GM21390 (cell line): ENCODE measurements around the gene GPA33.

Experiments used
- ATAC-seq: cut with Tn5 transposase; IDR thresholded peaks from one replicate; pipeline ENCODE4 v1.9.1; 2021; ENCODE audit not compliant: unreplicated experiment

Gene GPA33

DNA sequence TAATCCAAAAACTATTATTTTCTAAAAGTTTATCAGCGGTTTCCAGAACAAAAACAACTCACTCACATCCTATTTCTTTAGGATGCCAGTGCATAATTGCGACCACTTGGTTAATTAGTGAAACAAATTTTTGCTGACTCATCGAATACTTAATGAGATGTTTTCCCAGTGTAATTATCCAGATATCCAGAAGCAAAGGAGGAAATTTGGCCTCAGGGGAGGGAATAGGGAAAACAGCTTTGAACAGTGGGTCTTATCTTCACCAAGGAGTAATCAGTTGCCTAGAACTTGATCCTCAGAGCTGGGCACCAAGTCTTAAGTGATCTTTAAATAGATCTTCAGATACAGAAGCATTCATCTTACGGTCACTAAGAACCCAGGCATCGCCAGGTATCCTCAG lies 28.0 kb upstream of the GPA33 start:
- no peak for ATAC-seq

DNA sequence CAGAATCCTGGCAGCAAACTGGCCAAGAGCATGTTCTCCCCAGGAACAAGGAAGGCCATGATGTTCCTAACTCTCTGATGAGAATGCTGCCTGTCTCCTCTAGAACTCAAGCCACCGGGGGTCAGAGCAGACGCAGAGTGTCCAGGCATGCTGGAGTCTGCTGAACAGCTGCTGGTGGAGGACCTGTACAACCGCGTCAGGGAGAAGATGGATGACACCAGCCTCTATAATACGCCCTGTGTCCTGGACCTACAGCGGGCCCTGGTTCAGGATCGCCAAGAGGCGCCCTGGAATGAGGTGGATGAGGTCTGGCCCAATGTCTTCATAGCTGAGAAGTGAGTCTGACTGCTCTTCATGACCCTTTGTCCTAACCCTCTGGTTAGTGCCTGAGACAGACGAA lies 27.0 kb upstream of the GPA33 start:
- no peak for ATAC-seq

DNA sequence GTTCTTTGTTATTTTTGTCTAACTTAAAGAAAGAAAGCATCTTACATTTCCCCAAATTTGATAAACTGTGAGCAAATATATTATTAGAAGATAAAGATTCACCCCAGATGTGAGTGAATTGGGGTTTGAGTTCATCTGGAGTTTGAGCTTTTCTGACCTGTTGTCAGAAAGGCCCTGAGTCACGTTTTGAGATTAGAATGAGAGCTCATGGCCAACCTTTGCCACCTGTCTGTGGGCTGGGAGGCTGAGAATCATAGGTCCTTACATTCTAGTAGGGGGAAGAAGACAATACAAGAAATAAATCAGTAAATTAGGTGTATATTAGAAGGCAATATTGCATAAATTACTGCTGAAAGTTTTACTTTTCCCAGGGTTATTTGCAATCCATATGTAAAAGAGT lies 26.0 kb upstream of the GPA33 start:
- ATAC-seq, result no peak

DNA sequence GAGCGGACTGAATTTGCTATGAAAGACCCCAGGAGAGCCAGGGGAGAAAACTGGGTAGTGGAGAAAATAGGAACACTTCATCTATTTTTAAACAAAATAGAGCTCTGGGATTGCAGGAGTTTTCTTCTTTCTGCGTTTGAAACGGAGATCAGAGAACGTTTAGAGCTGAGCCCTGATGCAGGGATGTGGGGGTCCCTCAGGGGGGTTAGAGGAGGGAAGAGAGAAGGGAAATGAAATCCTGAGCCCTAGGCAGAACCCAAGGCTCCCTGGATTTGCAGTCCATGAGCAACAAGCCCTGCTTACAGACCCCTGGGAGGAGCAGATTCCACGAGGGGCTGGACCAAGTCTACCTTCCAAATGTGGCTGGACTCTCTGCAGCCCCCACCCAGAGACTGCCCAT lies 25.5 kb upstream of the GPA33 start:
- no peak for ATAC-seq

DNA sequence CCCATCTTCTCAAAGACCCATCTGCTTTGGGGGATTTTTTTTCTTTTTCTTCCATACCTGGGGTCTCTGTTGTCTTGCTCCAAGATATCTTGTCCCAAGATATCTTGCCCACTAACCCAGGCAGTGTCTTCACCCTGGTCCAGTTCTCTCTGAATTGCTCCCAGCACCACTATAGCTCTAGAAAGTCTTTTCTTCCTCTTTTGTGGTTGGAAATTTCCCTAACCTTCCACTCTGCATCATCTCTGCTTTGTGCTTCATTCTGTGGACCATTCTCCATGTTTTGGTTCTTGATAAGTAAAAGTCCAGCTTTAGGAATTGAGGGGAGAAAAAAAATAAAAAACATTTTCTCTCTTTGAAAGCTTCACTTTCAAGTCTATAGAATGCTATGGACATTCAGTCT lies 24.5 kb upstream of the GPA33 start:
- ATAC-seq, result no peak

DNA sequence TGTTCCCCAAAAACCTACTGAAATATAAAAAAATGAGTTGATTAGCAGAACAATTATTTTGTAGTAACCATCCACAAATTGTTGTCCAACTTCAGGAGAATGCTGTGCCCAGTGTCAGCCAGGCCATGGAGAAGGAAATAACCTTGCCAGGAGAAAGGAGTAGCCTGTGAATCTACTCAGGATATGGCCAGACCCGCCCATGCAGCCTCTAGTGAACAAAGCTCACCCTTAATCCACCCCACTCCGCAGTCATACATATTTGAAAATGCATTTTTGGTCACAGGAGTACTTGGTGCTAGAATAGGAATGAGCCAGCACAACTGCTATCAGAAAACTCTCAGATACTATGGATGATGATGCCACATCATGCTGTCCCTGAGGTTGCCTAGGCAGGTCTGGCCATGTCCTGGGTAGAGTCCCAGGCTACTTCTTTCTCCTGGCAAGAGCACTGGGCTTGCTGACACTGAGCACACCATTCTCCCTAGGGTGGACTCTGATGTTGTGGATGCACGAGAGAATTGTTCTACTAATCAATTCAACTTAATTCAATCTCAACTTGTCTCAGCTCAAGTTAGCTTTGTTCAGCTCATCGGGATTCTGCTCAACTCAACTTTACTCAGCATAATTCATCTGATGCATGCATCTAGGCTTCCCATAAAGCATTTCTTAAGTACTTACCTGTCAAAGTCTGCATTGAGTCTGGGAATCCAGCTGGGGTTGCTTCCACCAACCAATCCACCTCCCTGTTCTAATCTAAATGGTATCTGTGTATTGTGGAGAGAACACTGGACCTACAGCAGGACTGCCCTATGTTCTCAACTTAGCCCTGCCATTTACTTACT lies 21.9 kb upstream of the GPA33 start:
- ATAC-seq, result no peak

DNA sequence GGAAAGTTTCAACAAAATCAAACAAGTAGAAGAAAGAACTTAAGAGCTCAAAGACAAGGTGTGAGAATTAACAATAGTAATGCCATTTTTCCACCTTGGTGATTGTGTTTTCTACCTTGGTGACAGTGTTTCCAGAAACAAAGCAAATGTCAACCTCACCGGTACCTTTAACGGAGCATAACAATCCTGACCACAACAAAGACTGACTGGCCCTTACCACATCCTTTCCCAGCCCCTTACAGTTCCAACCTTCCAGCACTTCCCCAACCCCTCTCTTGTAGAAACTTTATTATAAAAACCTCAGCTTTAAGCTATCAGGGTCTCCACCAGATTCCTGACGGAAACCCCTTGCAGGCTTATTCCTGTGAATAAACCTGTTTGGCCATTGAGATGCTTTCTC lies 20.4 kb upstream of the GPA33 start:
- peak; percentile 54 for ATAC-seq

DNA sequence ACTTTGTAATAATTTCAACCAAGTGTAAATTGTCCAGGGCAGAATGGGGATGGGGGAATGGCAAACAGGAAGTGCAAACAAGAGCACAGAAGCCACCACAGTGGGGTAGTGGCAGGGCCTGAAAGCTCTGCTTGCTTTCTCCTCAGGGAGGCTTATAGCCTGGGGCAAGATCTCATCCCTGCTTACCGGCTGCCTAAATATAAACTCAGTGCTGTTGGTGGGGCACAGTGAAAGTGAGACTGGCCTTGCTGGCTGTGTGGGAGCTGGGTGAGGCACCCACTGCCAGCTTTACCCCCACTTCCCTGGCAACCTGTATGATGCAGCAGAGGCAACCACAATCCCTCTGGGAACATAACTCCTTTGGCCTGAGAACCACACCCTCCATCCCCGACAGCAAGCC lies 18.9 kb upstream of the GPA33 start:
- ATAC-seq, result no peak

DNA sequence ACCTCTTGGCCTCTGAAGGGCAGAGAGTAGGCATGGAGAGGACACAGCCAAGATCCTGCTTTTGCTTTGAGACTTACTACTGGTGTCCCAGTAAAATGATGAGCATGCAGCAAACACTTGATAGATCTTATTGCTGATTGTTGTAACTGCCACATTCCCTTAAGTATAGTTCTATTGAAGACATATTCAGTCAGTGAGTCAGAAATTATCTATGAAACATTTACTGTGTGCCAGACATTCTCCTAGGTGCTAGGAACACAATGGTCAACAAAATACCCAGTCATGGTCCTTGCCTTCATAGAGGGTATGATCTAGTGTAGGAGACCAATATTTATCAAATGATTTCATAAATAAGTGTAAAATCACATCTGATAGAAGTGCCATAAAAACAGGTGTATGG lies 17.3 kb upstream of the GPA33 start:
- ATAC-seq, result no peak

DNA sequence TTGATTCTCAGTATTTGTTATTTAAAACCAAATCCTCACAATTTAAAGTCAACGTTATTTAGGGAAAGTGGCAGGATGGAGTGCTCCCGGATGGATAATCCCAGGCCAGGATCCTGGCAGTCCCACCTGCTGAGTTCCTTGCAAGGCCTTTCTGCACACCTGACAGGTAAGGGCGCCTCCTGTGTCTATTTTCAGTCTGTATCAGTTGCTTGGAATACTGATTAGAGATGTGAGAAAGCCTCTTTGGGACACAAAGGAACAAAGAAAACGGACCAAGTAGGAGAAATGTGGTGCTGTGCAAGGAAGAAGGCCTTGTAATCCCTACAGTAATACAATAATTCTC lies 15.9 kb upstream of the GPA33 start:
- no peak for ATAC-seq

DNA sequence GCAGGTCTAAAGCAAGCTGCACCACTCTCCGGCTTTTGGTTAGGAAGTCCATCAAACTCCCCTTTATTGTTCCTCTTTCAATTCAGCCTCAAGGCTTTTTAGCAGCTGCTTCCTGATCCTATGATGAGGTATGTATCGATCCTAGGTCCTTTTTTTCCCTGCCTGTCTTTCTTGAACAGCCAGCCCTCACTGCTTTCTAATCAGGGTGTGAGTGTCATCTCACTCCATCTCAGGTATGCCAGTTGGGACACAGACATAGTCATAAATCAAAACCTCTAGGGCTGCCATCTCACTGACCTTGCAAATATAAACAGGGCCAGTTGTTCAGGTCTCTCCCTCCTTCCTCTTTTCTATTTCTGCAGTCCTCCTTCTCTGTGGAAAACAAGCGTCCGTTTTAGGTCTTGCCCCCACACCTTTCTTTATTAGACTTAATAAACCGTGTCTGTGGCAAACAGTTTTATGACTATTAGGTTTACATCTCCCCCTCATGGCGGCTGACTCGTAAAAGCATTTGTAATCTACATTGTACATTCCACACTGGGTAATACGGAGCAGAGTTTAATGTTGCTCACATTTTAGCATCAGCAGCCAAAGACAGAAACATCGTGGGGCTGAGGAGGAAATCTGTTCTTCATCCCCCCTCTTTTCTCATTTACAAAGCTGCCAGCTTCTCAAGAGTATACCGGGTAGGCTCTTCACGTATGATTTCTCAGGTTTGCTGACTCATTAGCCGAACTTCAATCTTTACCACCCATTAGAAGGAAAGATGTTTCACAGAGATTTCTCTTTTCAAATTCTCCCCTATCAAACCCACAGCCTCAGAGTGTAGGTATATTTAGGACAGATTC lies 15.3 kb upstream of the GPA33 start:
- no peak for ATAC-seq

DNA sequence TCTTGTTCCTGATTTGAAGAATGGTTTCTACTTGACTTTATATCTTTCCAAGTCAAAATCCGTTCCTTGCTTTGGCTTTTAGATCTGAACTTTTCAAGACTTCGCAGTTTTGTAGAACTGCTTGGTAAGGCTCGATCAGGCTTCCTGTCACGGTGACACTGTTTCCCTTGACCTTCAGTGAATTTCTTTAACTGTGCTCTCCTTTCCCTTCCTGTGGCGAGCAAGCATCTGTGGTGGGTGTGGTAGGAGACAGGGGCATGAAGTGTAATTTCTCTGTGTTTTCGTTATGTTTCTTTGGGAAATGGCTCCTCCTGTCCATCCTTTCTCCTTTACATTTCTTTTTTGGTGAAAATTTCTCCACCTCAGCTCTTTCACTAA lies 14.1 kb upstream of the GPA33 start:
- no peak for ATAC-seq

DNA sequence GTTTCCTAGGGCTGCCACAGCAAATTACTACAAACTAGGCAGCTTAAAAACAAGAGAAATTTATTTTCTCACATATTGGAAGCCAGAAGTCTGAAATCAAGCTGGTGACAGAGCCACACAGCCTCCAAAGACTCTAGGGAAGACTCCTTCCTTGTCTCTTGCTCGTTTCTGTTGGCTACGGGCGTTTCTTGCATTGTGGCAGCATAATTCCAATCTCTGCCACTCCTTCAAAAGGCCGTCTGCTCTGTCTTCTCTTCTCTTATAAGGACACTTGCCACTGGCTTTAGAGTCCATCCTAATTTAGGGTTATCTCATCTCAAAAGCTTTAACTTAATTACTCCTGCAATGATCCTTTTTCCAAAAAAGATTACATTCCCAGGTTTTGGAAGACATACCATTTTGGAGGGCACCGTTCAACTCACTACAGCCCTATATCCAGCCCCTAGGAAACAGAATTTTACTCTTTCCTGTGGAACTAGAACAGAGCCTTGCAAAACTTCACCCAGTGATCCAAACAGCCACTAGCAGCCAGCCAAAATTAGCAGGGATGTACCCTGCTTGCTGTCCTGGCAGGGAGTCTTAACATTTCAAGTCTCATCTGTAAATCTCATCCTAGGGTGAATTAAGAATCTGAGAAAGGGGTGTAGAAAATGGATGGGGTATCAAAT lies 12.9 kb upstream of the GPA33 start:
- no peak for ATAC-seq

DNA sequence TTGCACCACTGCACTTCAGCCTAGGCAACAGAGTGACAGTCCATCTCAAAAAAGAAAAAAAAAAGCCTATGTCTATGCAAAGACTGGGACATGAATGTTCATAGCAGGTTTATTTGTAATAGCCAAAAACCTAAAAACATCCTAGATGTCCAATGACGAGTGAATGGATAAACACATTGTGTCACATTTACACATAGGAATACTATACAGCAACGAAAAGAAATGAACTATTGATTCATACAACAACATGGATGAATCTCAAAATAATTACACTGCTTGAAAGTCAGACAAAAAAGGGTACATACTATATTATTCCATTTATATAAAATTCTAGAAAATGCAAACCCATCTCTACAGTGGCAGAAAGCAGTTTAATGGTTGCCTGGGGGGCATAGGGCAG lies 11.6 kb upstream of the GPA33 start:
- ATAC-seq, result no peak

DNA sequence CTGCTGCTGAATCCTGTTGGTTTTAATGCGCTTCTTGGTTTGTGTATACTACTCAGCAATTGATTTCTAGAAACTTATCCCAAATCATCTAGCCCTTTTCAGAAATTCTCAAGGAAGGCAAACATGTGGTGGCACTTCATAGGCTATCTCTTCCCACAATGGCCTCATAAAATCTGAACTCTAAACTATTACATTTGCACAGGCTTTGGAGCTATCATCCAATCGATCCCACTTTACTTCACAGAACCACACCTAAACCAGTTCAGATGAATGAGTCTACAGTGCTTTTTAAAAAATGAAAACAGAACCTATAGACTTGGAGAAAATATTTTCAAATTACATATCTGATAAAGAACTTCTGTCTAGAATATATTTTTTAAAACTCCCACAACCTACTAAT lies 10.6 kb upstream of the GPA33 start:
- no peak for ATAC-seq

DNA sequence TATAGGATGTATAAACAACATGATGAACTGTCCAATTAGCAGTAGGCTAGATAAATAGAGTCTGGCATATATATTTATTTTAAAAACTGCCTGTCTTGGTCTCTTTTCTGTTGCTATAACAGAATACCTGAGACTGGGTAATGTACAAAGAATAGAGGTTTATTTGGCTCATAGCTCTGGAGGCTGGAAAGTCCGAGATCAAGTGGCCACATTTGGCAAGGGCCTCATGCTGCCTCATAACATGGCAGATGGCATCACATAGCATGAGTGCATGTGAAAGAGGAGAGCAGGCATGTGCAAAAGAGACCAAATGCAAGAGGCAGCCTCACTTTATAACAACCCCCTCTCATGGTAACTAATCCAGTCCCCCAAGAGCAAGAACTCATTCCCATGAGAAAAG lies 9.7 kb upstream of the GPA33 start:
- no peak for ATAC-seq

DNA sequence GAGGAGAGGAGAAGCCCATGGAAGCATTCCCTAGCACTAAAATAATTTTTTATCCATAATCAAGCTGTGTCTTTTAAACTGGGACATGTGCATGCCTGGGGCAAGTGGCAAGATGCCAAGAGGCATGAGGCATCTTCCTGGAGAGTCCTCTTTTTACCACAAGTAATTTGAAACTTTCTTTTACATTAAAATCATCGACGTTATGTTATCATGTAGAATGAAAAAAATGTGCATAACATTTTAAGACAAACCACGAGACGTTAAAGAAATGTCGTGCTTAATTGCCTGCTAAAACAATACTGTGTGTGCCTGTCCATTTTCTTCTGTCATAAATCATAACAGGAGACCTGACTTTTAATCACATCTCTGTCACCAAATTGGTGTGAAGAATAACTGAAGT lies 5.2 kb upstream of the GPA33 start:
- ATAC-seq, result no peak

DNA sequence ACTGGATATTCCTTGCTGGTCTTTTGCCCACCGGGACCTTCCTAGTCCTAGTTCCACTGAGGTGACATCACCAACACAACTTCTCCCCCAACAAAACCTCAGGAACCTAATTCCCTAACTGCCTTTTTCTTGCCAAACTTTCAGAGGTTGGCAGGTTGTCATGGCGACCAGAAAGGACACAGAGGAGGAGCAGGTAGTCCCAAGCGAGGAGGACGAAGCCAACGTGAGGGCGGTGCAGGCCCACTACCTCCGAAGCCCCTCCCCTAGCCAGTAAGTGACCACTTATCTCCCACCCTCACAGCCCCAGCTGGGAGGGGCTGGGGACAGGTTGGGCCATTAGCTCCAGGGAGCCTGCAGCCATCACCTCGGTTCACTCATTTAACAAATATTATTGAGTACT lies 4.5 kb upstream of the GPA33 start:
- no peak for ATAC-seq

DNA sequence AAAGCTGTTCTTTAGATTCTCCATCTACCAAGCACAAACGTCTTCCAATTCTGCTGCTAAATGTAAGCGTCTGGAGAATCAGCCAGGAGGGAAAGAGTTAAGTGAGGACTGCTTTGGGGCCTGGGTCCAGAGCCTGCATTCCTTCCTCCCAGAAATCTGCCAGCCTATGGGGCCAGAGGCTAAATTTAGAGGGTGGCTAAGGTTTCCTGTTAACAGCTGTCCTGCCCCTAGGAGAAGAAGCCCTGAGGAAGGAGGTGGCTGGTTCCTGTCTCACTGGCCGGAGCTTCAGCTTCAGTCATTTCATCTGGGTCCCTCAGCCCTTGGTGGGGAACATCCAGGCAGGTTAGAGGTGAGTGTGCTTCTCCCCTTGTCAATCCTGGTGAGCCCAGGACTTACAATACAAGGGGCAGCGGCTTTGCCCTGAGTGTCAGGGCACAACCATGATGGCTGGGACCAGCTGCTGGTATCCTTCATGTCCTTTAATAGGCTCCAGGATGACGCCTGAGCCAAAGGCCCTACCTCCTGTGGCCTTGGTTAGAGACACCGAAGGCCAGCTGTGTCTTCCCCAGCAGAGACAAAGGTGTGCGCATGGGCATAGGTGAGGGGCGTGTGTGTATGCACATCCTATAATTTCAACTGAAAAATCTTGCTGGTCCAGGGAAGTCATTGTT lies 3.8 kb upstream of the GPA33 start, which contains the start of gene STYXL2:
Gene STYXL2 (plus strand): TSS at position 230 of the 671 bp plus-strand sequence. CDS start 775 bp downstream, outside the sequence.
- ATAC-seq, result no peak

DNA sequence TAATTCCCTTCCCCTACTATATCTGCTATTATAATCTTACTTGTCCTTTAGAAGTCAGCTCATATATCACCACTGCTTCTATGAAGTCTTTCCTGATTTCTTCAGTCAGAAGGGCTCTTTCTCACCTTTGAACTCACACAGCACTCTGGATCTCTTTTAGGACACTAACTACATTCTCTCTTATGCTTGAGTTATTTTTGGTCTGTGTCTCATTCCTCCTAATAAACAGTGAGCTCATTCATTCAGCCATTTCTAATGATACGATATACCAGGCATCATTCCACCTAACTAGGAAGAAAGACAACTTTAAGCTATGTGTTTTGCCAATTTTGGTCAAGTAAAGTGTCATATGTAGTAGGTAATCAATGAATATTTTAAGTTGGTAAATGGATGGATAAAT lies 2.5 kb upstream of the GPA33 start:
- ATAC-seq, result no peak

DNA sequence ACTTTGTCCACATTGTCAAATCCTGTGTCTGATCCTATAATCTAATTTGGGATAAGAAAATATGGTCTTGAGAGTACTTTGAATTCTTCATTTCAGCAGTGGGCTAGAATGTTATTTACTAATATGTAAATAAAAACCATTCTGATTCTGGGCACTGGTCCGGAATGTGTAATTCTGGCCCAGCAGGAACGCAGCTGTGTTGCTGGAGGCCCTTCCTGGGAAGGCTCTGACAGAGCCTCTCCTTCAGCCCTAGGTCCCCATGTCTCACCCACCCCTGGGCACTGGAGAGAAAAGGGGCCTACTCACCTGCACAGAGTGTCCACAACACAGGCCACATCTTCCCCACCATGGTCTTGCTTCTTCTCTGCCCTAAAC lies 251 bp downstream of the GPA33 start:
- no peak for ATAC-seq
